Fibroblast of lung (primary cell): ENCODE measurements around the gene ZNF587. TPM values are rescaled to one million over a fixed set of nuclear protein-coding genes. Genes with fewer than 3 reads are reported as not detected.
"Not testable (repeated sequence)": the region's sequence is repeated elsewhere in the genome, so short reads cannot be mapped to it uniquely, and the experiment has no call there.

Experiments used
- DNase-seq, 2 donors: peaks; one replicate each; pipeline versions ENCODE4 v3.0.0 to v3.0.0-alpha.2; 2010; ENCODE audit warnings: low read depth in 2 of 2
- H2AFZ ChIP-seq: 2 replicates; pipeline ENCODE4 v1.5.1; 2012; ENCODE audit warnings: low read length, control low read depth, inconsistent platforms
- H3K27ac ChIP-seq: 2 replicates; pipeline ENCODE4 v1.5.1; 2011; ENCODE audit warnings: low read length, control low read depth; ENCODE audit not compliant: insufficient read depth
- H3K27me3 ChIP-seq: 2 replicates; pipeline ENCODE4 v1.5.1; 2011; ENCODE audit warnings: mild to moderate bottlenecking, low read length; ENCODE audit not compliant: control insufficient read depth, insufficient read depth
- H3K36me3 ChIP-seq: 2 replicates; pipeline ENCODE4 v1.5.1; 2011; ENCODE audit warnings: low read length; ENCODE audit not compliant: control insufficient read depth, insufficient read depth
- H3K4me1 ChIP-seq: 2 replicates; pipeline ENCODE4 v1.5.1; 2011; ENCODE audit warnings: low read length; ENCODE audit not compliant: control insufficient read depth, insufficient read depth; ENCODE audit errors: extremely low read depth
- H3K4me2 ChIP-seq: 2 replicates; pipeline ENCODE4 v1.5.1; 2011; ENCODE audit warnings: low read length, control low read depth; ENCODE audit not compliant: insufficient read depth; ENCODE audit errors: extremely low read depth
- H3K4me3 ChIP-seq, 4 experiments: fragments of 200-600 bp in 1 of 4; sonication (generic) in 1 of 4; replicated peaks in 1 of 4; 2 replicates each; pipeline ENCODE4 v1.5.1; 2011 to 2016; ENCODE audit warnings: low read length in 4 of 4, low read depth in 3 of 4, mild to moderate bottlenecking in 3 of 4, control low read depth in 2 of 4, inconsistent platforms in 1 of 4, mixed read lengths in 1 of 4; ENCODE audit not compliant: insufficient read depth in 1 of 4; ENCODE audit errors: control extremely low read depth in 1 of 4
- H3K79me2 ChIP-seq: 2 replicates; pipeline ENCODE4 v1.5.1; 2012; ENCODE audit warnings: mild to moderate bottlenecking, low read length, inconsistent platforms; ENCODE audit not compliant: control insufficient read depth, insufficient read depth
- H3K9ac ChIP-seq: 2 replicates; pipeline ENCODE4 v1.5.1; 2011; ENCODE audit warnings: mild to moderate bottlenecking, low read length, control low read depth; ENCODE audit not compliant: insufficient read depth
- H3K9me3 ChIP-seq: 2 replicates; pipeline ENCODE4 v1.5.1; 2012; ENCODE audit warnings: low read depth, low read length; ENCODE audit not compliant: control insufficient read depth, insufficient read depth
- H4K20me1 ChIP-seq: 2 replicates; pipeline ENCODE4 v1.5.1; 2011; ENCODE audit warnings: low read length; ENCODE audit not compliant: control insufficient read depth, insufficient read depth; ENCODE audit errors: extremely low read depth
- EZH2 ChIP-seq: IDR thresholded peaks from 2 replicates; pipeline ENCODE4 v1.5.1; 2012; ENCODE audit warnings: low read length, control low read depth, mild to moderate bottlenecking; ENCODE audit errors: missing control alignments
- polyA plus RNA-seq, 2 donors: library from polyadenylated mRNA; depleted of rRNA in 1 of 2; stranded (reverse) in 1 of 2; unstranded in 1 of 2; fragments of >200 nt; gene quantifications; 2 replicates each; pipeline ENCODE4 v1.2.1, GENCODE V29; 2011 to 2012; ENCODE audit warnings: missing spikeins in 1 of 2
- total RNA-seq: library from RNA; depleted of rRNA; stranded (reverse); fragments of >200 nt; gene quantifications from 2 replicates; pipeline ENCODE4 v1.2.1, GENCODE V29; 2014
- TF ChIP-seq, protein P1 (sequence below), 2 donors: IDR thresholded peaks in 1 of 2; conservative IDR thresholded peaks in 1 of 2; 1 replicate in 1 of 2; 2 replicates in 1 of 2; pipeline ENCODE4 v1.5.1; 2011 to 2012; ENCODE audit warnings: low read length in 2 of 2, control low read depth in 1 of 2, inconsistent platforms in 1 of 2, low read depth in 1 of 2, mild to moderate bottlenecking in 1 of 2

ZNF587 gene
- total and polyA plus RNA-seq, 2 donors (not counting 1 experiment from before 2014, with no cell fraction given) = 8.8 to 23.6 TPM

DNA sequence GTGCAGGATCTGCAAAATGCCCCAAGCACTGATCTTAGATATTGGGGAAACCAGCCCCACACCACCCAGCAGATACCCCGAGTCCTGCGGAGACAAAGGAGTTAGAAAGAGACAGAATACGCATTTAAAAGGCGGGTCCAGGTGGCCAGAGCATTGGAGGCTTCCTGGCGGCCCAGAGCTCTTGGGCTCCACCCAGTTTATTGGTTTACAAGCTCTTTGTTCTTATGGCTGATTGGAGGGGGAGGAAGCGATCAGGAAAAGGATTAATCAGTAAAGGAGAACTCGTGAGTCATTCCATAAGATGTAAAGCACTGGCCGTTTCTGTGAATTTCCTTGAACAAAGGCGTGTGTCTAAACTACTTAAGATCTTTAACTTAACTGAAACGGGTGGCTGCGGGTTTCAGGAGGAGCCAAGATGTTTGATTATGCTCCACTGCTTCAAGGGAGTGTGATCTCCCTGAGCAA, 926 bp downstream of the ZNF587 start:
- no peak overlapping the region for H2AFZ ChIP-seq
- DNase-seq = peak; percentile 28 to 82

DNA sequence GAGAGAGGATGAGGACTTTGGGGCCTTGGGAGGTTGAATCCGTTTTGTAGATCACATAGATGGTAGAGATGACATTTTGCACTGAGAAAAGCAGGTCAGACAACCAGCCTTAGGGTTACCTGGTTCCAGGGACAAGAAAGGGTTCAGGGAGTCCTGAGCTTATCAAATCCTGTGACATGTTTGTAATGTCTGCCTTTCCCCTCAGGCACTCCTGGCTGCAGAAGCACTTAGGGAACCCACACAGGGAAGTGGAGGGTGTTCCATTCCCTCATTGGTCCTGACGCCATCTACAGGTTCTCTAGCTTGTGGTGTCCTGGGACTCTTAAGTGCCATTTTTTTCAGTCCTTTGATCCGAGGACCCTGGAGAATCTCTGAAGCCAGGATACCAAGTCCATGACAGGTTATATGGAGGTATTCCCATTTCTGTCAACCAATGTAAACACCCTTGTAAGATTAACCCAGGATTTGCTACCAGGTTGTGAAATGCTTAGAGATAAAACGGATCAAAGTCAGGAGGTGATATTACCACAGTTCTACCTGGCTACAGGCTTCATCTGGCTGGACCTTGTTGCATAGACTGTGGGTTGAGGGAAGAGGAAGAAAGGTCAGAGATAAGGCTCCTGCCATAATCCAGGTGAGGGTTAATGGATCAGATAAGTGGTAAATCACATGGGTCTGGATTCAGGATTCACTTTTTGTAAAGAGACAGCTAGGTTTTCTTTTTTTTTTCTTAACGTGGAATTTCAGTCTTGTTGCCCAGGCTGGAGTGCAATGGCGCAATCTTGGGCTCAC, 2.3 kb downstream of the ZNF587 start:
- H3K27ac ChIP-seq, H3K9me3 ChIP-seq, H3K27me3 ChIP-seq, H3K9ac ChIP-seq, H3K36me3 ChIP-seq, H3K4me3 ChIP-seq, DNase-seq, H3K4me2 ChIP-seq, H3K4me1 ChIP-seq, H4K20me1 ChIP-seq, H2AFZ ChIP-seq: not testable (repeated sequence)
- H3K79me2 ChIP-seq = peaks cover 31% of the 10 kb centered on the region

More for the DNA sequence above, 926 bp downstream of the ZNF587 start:
- Histone ChIP-seq H4K20me1 (no peaks in the 10 kb centered on the region), H3K27me3 (no peaks in the 10 kb centered on the region), H3K27ac (peak overlapping the region; percentile 84), H3K4me3 (peak overlapping the region; percentile 71 to 86 (median 82)), H3K9ac (peak overlapping the region; percentile 81), H3K36me3 (peaks cover 4% of the 10 kb centered on the region), H3K4me2 (peak overlapping the region; percentile 95), H3K79me2 (peaks cover 30% of the 10 kb centered on the region), H3K9me3 (no peaks in the 10 kb centered on the region), H3K4me1 (no peaks in the 10 kb centered on the region)
- TF ChIP-seq, protein P1, sequence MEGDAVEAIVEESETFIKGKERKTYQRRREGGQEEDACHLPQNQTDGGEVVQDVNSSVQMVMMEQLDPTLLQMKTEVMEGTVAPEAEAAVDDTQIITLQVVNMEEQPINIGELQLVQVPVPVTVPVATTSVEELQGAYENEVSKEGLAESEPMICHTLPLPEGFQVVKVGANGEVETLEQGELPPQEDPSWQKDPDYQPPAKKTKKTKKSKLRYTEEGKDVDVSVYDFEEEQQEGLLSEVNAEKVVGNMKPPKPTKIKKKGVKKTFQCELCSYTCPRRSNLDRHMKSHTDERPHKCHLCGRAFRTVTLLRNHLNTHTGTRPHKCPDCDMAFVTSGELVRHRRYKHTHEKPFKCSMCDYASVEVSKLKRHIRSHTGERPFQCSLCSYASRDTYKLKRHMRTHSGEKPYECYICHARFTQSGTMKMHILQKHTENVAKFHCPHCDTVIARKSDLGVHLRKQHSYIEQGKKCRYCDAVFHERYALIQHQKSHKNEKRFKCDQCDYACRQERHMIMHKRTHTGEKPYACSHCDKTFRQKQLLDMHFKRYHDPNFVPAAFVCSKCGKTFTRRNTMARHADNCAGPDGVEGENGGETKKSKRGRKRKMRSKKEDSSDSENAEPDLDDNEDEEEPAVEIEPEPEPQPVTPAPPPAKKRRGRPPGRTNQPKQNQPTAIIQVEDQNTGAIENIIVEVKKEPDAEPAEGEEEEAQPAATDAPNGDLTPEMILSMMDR (conservative IDR thresholded peaks at IDR 0.05 in 1 of 2, IDR thresholded peaks at IDR 0.05 in 1 of 2; ENCODE audit: low read depth in 1 of 2, low read length in 2 of 2) = no peak
- no peak for TF ChIP-seq EZH2

DNA sequence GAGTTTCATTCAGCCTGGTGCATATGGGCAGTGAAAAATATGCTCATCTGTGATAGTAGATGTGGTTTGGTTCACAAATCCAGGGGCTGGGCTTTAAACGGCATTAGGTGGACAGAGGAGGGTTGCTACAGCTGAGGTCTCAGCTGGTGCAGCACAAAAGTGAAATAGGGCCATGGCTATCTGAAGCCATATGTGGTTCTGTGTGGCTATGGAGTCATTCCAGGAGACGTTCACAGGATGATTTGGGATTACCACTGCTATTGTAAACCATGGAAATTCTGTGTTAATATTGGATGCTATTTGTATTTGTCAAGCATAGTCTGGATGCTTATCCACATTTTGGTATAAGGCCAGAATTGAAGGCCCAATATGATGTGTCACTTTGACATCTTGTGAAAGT, 4.5 kb downstream of the ZNF587 start:
- not testable (repeated sequence) for H3K4me3 ChIP-seq, H3K36me3 ChIP-seq, H3K27ac ChIP-seq, DNase-seq, H2AFZ ChIP-seq, H3K27me3 ChIP-seq, H3K9me3 ChIP-seq, H3K4me2 ChIP-seq, H3K9ac ChIP-seq, H4K20me1 ChIP-seq, H3K4me1 ChIP-seq
- H3K79me2 ChIP-seq = peaks cover 31% of the 10 kb centered on the region

DNA sequence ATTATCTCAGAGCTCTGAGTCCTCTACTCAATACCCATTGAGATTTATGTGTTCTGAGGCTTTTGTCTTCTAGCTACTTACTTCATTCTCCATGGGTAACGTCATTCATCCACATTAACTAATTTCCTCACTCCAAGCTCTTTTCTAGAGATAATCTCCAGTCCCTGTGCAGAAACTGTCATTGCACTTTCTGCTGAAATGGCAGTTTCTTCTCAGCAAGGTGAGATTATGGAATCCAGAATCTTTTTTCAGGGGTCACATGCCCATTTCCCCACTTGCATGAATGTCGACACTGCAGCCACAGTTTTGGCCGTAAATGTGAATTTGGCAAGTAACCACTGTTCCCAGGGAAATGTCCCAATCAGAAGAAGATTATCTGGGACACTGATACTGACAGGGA, 12.7 kb downstream of the ZNF587 start:
- not testable (repeated sequence) for H3K9me3 ChIP-seq

More for the DNA sequence above, 12.7 kb downstream of the ZNF587 start:
- not testable (repeated sequence) for H4K20me1 ChIP-seq, H3K79me2 ChIP-seq, H2AFZ ChIP-seq, H3K9ac ChIP-seq, H3K27ac ChIP-seq, DNase-seq, H3K4me1 ChIP-seq, H3K4me3 ChIP-seq, H3K4me2 ChIP-seq, H3K27me3 ChIP-seq
- peaks cover 21% of the 10 kb centered on the region for H3K36me3 ChIP-seq
